SU-DHL-6 (cell line): ENCODE measurements around the gene MDFI.

ENCODE experiments used
- EZH2phosphoT487 ChIP-seq: fragments of 200-600 bp; sonication (generic), shearing (Covaris generic); conservative IDR thresholded peaks from 2 replicates; pipeline ENCODE4 v1.6.1; 2018; ENCODE audit warnings: mild to moderate bottlenecking, antibody characterized with exemption, low read length, moderate library complexity, mixed read lengths
- TF ChIP-seq, protein P1 (sequence below): fragments of 200-600 bp; sonication (generic); IDR thresholded peaks from one replicate; pipeline ENCODE4 v1.5.1; 2017; ENCODE audit warnings: antibody characterized with exemption, mild to moderate bottlenecking, low read length, moderate library complexity; ENCODE audit not compliant: insufficient read depth, poor library complexity, severe bottlenecking

GRCh38 chr6:41607736-41608135 is 30.5 kb upstream of the MDFI start:
- TF ChIP-seq, protein P1, sequence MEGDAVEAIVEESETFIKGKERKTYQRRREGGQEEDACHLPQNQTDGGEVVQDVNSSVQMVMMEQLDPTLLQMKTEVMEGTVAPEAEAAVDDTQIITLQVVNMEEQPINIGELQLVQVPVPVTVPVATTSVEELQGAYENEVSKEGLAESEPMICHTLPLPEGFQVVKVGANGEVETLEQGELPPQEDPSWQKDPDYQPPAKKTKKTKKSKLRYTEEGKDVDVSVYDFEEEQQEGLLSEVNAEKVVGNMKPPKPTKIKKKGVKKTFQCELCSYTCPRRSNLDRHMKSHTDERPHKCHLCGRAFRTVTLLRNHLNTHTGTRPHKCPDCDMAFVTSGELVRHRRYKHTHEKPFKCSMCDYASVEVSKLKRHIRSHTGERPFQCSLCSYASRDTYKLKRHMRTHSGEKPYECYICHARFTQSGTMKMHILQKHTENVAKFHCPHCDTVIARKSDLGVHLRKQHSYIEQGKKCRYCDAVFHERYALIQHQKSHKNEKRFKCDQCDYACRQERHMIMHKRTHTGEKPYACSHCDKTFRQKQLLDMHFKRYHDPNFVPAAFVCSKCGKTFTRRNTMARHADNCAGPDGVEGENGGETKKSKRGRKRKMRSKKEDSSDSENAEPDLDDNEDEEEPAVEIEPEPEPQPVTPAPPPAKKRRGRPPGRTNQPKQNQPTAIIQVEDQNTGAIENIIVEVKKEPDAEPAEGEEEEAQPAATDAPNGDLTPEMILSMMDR, result no peak
- TF ChIP-seq EZH2phosphoT487, result no peak
